Upper lobe of left lung (tissue), 4 donors: ENCODE measurements around the gene IL37.

ENCODE experiments used
- CTCF ChIP-seq, 6 experiments: fragments of 450-650 bp in 4 of 6; fragments of 200-600 bp in 2 of 6; sonication (generic) in 2 of 6; IDR thresholded peaks; one replicate each; pipeline ENCODE4 v1.5.1; 2016 to 2019; ENCODE audit warnings: antibody characterized with exemption in 6 of 6
- POLR2A ChIP-seq, 4 donors: fragments of 450-650 bp; IDR thresholded peaks; one replicate each; pipeline ENCODE4 v1.5.1; 2016 to 2017; ENCODE audit warnings: antibody characterized with exemption in 4 of 4, mild to moderate bottlenecking in 2 of 4
- POLR2AphosphoS5 ChIP-seq, 2 donors: sonication (generic); formaldehyde crosslinking; IDR thresholded peaks; one replicate each; pipeline ENCODE4 v1.5.1; 2017; ENCODE audit warnings: antibody characterized with exemption in 2 of 2

- TF ChIP-seq CTCF (IDR thresholded peaks at IDR 0.05), result no peak
- TF ChIP-seq POLR2A (IDR thresholded peaks at IDR 0.05), result no peak
- TF ChIP-seq POLR2AphosphoS5 (IDR thresholded peaks at IDR 0.05), result no peak
Measured at GRCh38 chr2:112920923-112921532, 10.1 kb downstream of the IL37 start.
